Naive thymus-derived CD4-positive, alpha-beta T cell (primary cell): ENCODE results near the gene ESRRA. TPM values are rescaled to one million over a fixed set of nuclear protein-coding genes. Genes with fewer than 3 reads are reported as not detected.

ENCODE experiments used
- ATAC-seq: fragments of 150-1000 bp; cut with Tn5 transposase; 2 replicates; pipeline ENCODE4 v1.10.0; 2021; ENCODE audit warnings: mild to moderate bottlenecking, moderate library complexity
- CTCF ChIA-PET: fragments of 350-600 bp; sonication (Branson Sonifier 250); formaldehyde crosslinking; loops from one replicate; lab custom pipeline; 2021; ENCODE audit warnings: antibody characterized with exemption; lab: Charles Lee
- POLR2A ChIA-PET: fragments of 350-600 bp; sonication (Branson Sonifier 250); formaldehyde crosslinking; loops from one replicate; lab custom pipeline; 2021; ENCODE audit warnings: antibody characterized with exemption, inconsistent platforms; lab: Charles Lee
- DNase-seq, 9 donors: peaks; one replicate each; pipeline versions ENCODE4 v3.0.0 to v3.0.0-alpha.2; 2020 to 2022; ENCODE audit warnings: mixed read lengths in 1 of 9
- H3K27ac ChIP-seq: one replicate; pipeline ENCODE4 v1.7.0; 2013; ENCODE audit warnings: mild to moderate bottlenecking, low read depth, low read length, moderate library complexity
- H3K27me3 ChIP-seq, 2 donors: one replicate each; pipeline ENCODE4 v1.7.0; 2013; ENCODE audit warnings: low read length in 2 of 2, mild to moderate bottlenecking in 2 of 2, moderate library complexity in 2 of 2; ENCODE audit not compliant: control insufficient read depth in 2 of 2, insufficient read depth in 2 of 2
- H3K36me3 ChIP-seq, 3 experiments: 1 replicate in 2 of 3; 2 replicates in 1 of 3; pipeline ENCODE4 v1.7.0; 2013; ENCODE audit warnings: low read length in 3 of 3, mild to moderate bottlenecking in 3 of 3, moderate library complexity in 1 of 3; ENCODE audit not compliant: insufficient read depth in 3 of 3, control insufficient read depth in 2 of 3
- H3K4me1 ChIP-seq, 2 donors: one replicate each; pipeline ENCODE4 v1.7.0; 2013; ENCODE audit warnings: low read length in 2 of 2, mild to moderate bottlenecking in 2 of 2, moderate library complexity in 1 of 2; ENCODE audit not compliant: control insufficient read depth in 2 of 2, insufficient read depth in 2 of 2
- H3K4me3 ChIP-seq: 2 replicates; pipeline ENCODE4 v1.7.0; 2013; ENCODE audit warnings: mild to moderate bottlenecking, low read length
- H3K9me3 ChIP-seq, 3 experiments: 1 replicate in 2 of 3; 2 replicates in 1 of 3; pipeline ENCODE4 v1.7.0; 2013; ENCODE audit warnings: low read length in 3 of 3; ENCODE audit not compliant: control insufficient read depth in 2 of 3
- H3K27ac Mint-ChIP-seq, 9 donors: one replicate each; pipeline ENCODE4 v1.8.0; 2020 to 2022; ENCODE audit warnings: mixed read lengths in 9 of 9, mild to moderate bottlenecking in 8 of 9, moderate library complexity in 5 of 9, inconsistent platforms in 2 of 9
- H3K27me3 Mint-ChIP-seq, 5 donors: one replicate each; pipeline ENCODE4 v1.8.0; 2021 to 2022; ENCODE audit warnings: mixed read lengths in 5 of 5, mild to moderate bottlenecking in 1 of 5
- H3K36me3 Mint-ChIP-seq, 5 donors: one replicate each; pipeline ENCODE4 v1.8.0; 2020 to 2022; ENCODE audit warnings: mixed read lengths in 5 of 5, mild to moderate bottlenecking in 3 of 5, inconsistent platforms in 1 of 5
- H3K4me1 Mint-ChIP-seq, 7 donors: one replicate each; pipeline ENCODE4 v1.8.0; 2020 to 2022; ENCODE audit warnings: mixed read lengths in 7 of 7, mild to moderate bottlenecking in 3 of 7, inconsistent platforms in 1 of 7
- H3K4me3 Mint-ChIP-seq, 10 donors: one replicate each; pipeline ENCODE4 v1.8.0; 2020 to 2022; ENCODE audit warnings: mild to moderate bottlenecking in 10 of 10, mixed read lengths in 10 of 10, moderate library complexity in 6 of 10, inconsistent platforms in 2 of 10
- H3K9me3 Mint-ChIP-seq, 11 donors: one replicate each; pipeline ENCODE4 v1.8.0; 2020 to 2022; ENCODE audit warnings: mixed read lengths in 11 of 11, mild to moderate bottlenecking in 4 of 11, inconsistent platforms in 1 of 11, moderate library complexity in 1 of 11
- intact Hi-C, 2 donors: fragments of 100-400 bp; cut with micrococcal nuclease; formaldehyde crosslinking; loops; one replicate each; pipeline ENCODE4 v1.15.1; 2023
- polyA plus RNA-seq, 2 donors: library from polyadenylated mRNA; unstranded; fragments of 300-500 nt; fragmentation: Illumina TruSeq; gene quantifications; one replicate each; pipeline ENCODE4 v1.2.3, GENCODE V29; 2021
- total RNA-seq, 6 experiments: library from RNA in 5 of 6; stranded (reverse) in 5 of 6; gene quantifications; 1 replicate in 5 of 6; 2 replicates in 1 of 6; pipeline ENCODE4 v1.2.3 and lab custom pipeline; 2021 to 2026

Gene ESRRA
- total and polyA plus RNA-seq, 7 experiments from 2014 or later = 5.3 to 42.0 (median 26.8) TPM

- intact Hi-C loops = no loop called here
- H3K4me3 Mint-ChIP-seq = no peak overlapping the region
- CTCF ChIA-PET = interaction anchor here (0.5 to 3.5 kb wide), 5 partner anchors 36 to 1712 kb away, joined by 3 to 18 read pairs (median 3); partner anchors contain the start of genes PRDX5 and TRMT112
- Histone ChIP-seq H3K9me3 (no peaks in the 10 kb centered on the region), H3K4me1 (peaks cover 0 to 9% of the 10 kb centered on the region in 2 donors), H3K36me3 (peaks cover 0 to 51% (median 3%) of the 10 kb centered on the region in 3 experiments), H3K27ac (no peak overlapping the region), H3K4me3 (no peak overlapping the region), H3K27me3 (no peaks in the 10 kb centered on the region)
- H3K27me3 Mint-ChIP-seq = no peaks in the 10 kb centered on the region
- POLR2A ChIA-PET = interaction anchor here (0.7 kb wide), 1 partner anchor 36 kb away, joined by 3 read pairs; the partner anchor contains the start of genes PRDX5 and TRMT112
- no peak for DNase-seq
- peaks cover 5 to 20% (median 13%) of the 10 kb centered on the region in 7 donors for H3K4me1 Mint-ChIP-seq
- peaks cover 0 to 3% (median 0%) of the 10 kb centered on the region in 5 donors for H3K36me3 Mint-ChIP-seq
- no peak for ATAC-seq
- H3K9me3 Mint-ChIP-seq = no peaks in the 10 kb centered on the region
- H3K27ac Mint-ChIP-seq = no peak overlapping the region
These were observed 47.8 kb downstream of the ESRRA start for GRCh38 chr11:64352995-64353714.

GRCh38 chr11:64353715-64354506 lies 48.6 kb downstream of the ESRRA start:
- intact Hi-C loops = no loop called here
- Mint-ChIP-seq H3K4me3 (no peak overlapping the region), H3K36me3 (peaks cover 0 to 3% (median 0%) of the 10 kb centered on the region in 5 donors), H3K27me3 (no peaks in the 10 kb centered on the region), H3K9me3 (no peaks in the 10 kb centered on the region), H3K4me1 (peaks cover 5 to 21% (median 15%) of the 10 kb centered on the region in 7 donors), H3K27ac (no peak overlapping the region)
- ATAC-seq (no peak), DNase-seq (no peak)
- Histone ChIP-seq H3K4me1 (peaks cover 5 to 16% of the 10 kb centered on the region in 2 donors), H3K36me3 (peaks cover 0 to 43% (median 3%) of the 10 kb centered on the region in 3 experiments), H3K27me3 (no peaks in the 10 kb centered on the region), H3K9me3 (no peaks in the 10 kb centered on the region), H3K27ac (no peak overlapping the region), H3K4me3 (no peak overlapping the region)
- CTCF ChIA-PET = interaction anchor here (0.6 to 3.5 kb wide), 2 partner anchors 25 to 37 kb away, joined by 3 to 18 read pairs; partner anchors contain the start of genes PRDX5 and TRMT112
- POLR2A ChIA-PET = interaction anchor here (0.7 kb wide), 1 partner anchor 36 kb away, joined by 3 read pairs; the partner anchor contains the start of genes PRDX5 and TRMT112

GRCh38 chr11:64355078-64355940 lies 50.0 kb downstream of the ESRRA start:
- H3K27ac Mint-ChIP-seq = no peak overlapping the region
- H3K4me3 ChIP-seq = no peak overlapping the region
- H3K9me3 Mint-ChIP-seq = no peaks in the 10 kb centered on the region
- peaks cover 10 to 16% of the 10 kb centered on the region in 2 donors for H3K4me1 ChIP-seq
- POLR2A ChIA-PET = interaction anchor here (0.6 to 1.1 kb wide), 3 partner anchors 38 to 803 kb away, joined by 3 to 4 read pairs (median 4); partner anchors contain the start of genes PRDX5 and TRMT112
- no peaks in the 10 kb centered on the region for H3K27me3 ChIP-seq
- CTCF ChIA-PET = interaction anchor here (0.6 to 3.5 kb wide), 6 partner anchors 21 to 1293 kb away, joined by 3 to 18 read pairs (median 4); partner anchors contain the start of genes FERMT3, PRDX5 and TRMT112
- ATAC-seq = peak; percentile 60
- H3K27me3 Mint-ChIP-seq = no peaks in the 10 kb centered on the region
- H3K27ac ChIP-seq = no peak overlapping the region
- peaks cover 0 to 10% (median 0%) of the 10 kb centered on the region in 5 donors for H3K36me3 Mint-ChIP-seq
- intact Hi-C loops = loop anchor here in 1 of 2 donors (1.0 to 5.0 kb wide), 4 partner anchors 13 to 148 kb away; partner anchors contain the start of genes ESRRA, FERMT3 and PRDX5
- peaks cover 0 to 35% (median 3%) of the 10 kb centered on the region in 3 experiments for H3K36me3 ChIP-seq
- no peaks in the 10 kb centered on the region for H3K9me3 ChIP-seq
- no peak overlapping the region for H3K4me3 Mint-ChIP-seq
- peak in 6 of 9 donors; percentile 27 to 52 (median 40) for DNase-seq
- H3K4me1 Mint-ChIP-seq = peaks cover 15 to 30% (median 24%) of the 10 kb centered on the region in 7 donors

- Mint-ChIP-seq H3K36me3 (peaks cover 0 to 16% (median 0%) of the 10 kb centered on the region in 5 donors), H3K4me3 (peak overlapping the region in 9 of 10 donors; percentile 9 to 76 (median 39)), H3K9me3 (no peaks in the 10 kb centered on the region), H3K4me1 (peaks cover 16 to 36% (median 30%) of the 10 kb centered on the region in 7 donors), H3K27me3 (no peaks in the 10 kb centered on the region), H3K27ac (peak overlapping the region in 5 of 9 donors; percentile 31 to 86 (median 56))
- H3K9me3 ChIP-seq = no peaks in the 10 kb centered on the region
- no peak overlapping the region for H3K4me3 ChIP-seq
- peaks cover 10 to 16% of the 10 kb centered on the region in 2 donors for H3K4me1 ChIP-seq
- no peaks in the 10 kb centered on the region for H3K27me3 ChIP-seq
- ChIA-PET POLR2A (no interaction called here), CTCF (interaction anchor here (0.5 to 1.0 kb wide), 2 partner anchors 39 to 1537 kb away, joined by 4 to 9 read pairs; partner anchors contain the start of gene PRDX5)
- no peak overlapping the region for H3K27ac ChIP-seq
- intact Hi-C loops = loop anchor here in 1 of 2 donors (5.0 kb wide), 1 partner anchor 149 kb away; the partner anchor contains the start of gene FERMT3
- ATAC-seq (no peak), DNase-seq (peak in 1 of 9 donors; percentile 48)
- H3K36me3 ChIP-seq = peaks cover 0 to 45% (median 3%) of the 10 kb centered on the region in 3 experiments
These were observed 51.4 kb downstream of the ESRRA start for GRCh38 chr11:64356498-64357411.

- H3K4me1 ChIP-seq = peaks cover 10 to 16% of the 10 kb centered on the region in 2 donors
These were observed 52.1 kb downstream of the ESRRA start for GRCh38 chr11:64357446-64357845.

More at GRCh38 chr11:64357446-64357845, 52.1 kb downstream of the ESRRA start:
- Mint-ChIP-seq H3K27ac (peak overlapping the region in 1 of 9 donors; percentile 77), H3K4me3 (peak overlapping the region in 3 of 10 donors; percentile 20 to 100 (median 79)), H3K27me3 (no peaks in the 10 kb centered on the region), H3K4me1 (peaks cover 16 to 40% (median 30%) of the 10 kb centered on the region in 7 donors), H3K9me3 (no peaks in the 10 kb centered on the region), H3K36me3 (peaks cover 0 to 19% (median 0%) of the 10 kb centered on the region in 5 donors)
- no peak for DNase-seq
- Histone ChIP-seq H3K9me3 (no peaks in the 10 kb centered on the region), H3K27ac (no peak overlapping the region), H3K27me3 (no peaks in the 10 kb centered on the region), H3K4me3 (no peak overlapping the region), H3K36me3 (peaks cover 0 to 45% (median 3%) of the 10 kb centered on the region in 3 experiments)
- ChIA-PET POLR2A (no interaction called here), CTCF (interaction anchor here (1.0 kb wide), 1 partner anchor 40 kb away, joined by 4 read pairs; the partner anchor contains the start of gene PRDX5)
- intact Hi-C loops = loop anchor here in 1 of 2 donors (5.0 kb wide), 1 partner anchor 150 kb away; the partner anchor contains the start of gene FERMT3
- ATAC-seq = no peak
